LoVo (cell line): ENCODE measurements around the gene PPM1N.
A peak's percentile ranks its signal among the peaks of the same experiment; 100 is the strongest.

ENCODE experiments used
- DNase-seq: peaks from one replicate; pipeline ENCODE4 v3.0.0-alpha.2; 2016; ENCODE audit warnings: low spot score

Gene PPM1N

GRCh38 chr19:45542234-45542668 lies 44.0 kb downstream of the PPM1N start:
- DNase-seq = peak; percentile 49

- DNase-seq = no peak
Observed at GRCh38 chr19:45547211-45547770, 49.0 kb downstream of the PPM1N start.

- DNase-seq = peak; percentile 97
Observed at GRCh38 chr19:45547965-45548609, 49.8 kb downstream of the PPM1N start.
